ENCODE results near the gene SGPP2.
"Not testable (repeated sequence)": the region's sequence is repeated elsewhere in the genome, so short reads cannot be mapped to it uniquely, and the experiment has no call there.

The SGPP2 gene

DNA sequence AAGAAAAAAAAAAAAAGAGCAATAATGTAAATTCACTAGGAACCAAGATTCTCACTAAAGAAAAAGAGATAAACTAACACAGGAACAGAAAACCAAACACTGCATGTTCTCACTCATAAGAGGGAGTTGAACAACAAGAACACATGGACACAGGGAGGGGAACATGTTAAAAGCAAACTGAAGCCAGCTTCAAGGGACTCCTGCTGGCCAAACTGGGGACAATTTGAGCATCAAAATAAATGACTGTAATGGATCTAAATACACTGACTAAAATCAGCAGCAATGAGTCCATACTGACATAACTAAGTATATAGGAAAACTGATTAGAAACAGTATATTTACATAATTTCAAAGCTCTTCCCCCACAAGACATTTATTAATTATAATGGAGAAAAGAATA lies 158.6 kb downstream of the SGPP2 start:
- no peak for DNase-seq

DNA sequence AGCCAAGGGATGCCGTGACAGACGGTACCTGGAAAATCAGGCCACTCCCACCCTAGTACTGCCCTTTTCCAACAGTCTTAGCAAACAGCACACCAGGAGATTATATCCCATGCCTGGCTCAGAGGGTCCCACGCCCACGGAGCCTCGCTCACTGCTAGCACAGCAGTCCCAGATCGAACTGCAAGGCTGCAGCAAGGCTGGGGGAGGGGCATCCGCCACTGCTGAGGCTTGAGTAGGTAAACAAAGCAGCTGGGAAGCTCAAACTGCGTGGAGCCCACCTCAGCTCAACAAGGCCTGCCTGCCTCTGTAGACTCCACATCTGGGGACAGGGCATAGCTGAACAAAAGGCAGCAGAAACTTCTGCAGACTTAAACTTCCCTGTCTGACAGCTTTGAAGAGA lies 160.2 kb downstream of the SGPP2 start:
- DNase-seq, result not testable (repeated sequence)

DNA sequence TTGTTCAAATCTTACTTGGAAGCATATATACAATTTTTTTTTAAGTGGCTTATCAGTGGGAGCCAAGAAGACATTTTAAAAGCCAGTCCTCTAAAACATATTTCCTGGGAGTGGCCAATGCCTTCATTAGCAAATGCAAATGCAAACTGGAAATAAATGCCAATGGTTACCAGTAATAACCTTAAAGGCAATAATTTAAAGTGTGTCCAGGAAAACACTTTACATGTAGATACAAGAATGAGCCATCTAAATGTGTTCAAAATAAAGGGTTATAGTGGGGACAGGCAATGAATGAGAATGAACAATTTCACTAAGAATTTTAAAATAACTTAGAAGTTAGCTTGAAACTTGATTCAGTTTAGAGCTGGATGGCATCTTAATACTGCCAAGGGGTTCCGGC lies 167.3 kb downstream of the SGPP2 start:
- DNase-seq, result no peak

DNA sequence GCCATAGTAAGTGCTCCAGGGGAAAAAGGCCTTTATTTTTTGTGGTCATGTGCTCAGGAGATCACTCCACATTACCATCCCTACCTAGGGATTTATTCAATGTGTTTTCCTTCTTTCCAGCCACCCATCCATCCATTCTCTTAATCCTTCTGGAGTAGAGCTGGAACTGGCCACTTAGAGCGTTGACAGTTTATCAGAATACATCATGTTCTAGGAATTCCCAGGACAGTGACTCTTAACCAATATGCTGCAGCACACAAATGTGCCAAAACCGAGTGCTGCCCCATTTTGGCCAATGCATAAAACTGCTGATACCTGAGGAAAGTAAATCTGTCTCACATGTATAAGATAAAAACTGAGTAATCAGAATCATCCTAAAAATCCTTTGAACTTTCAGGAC lies 167.8 kb downstream of the SGPP2 start:
- DNase-seq, result no peak

DNA sequence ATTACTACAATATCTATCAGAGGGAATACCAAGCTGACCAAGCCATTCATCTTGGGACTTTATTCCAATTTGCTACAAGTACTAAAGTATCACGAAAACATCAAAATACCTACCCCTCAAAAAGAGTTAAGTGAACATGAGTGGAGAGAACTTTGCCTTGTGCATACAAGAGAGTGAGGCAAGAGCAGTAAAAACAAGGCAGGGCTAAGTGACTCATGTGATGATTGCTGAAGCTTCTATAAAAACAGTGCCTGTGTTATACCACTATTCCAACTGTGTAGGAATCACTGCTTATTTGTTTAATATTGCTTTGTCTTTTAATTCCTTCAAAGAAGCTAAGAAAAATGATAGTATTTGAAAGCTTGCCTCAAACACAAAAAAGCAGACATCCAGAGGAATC lies 170.3 kb downstream of the SGPP2 start:
- DNase-seq, result no peak

DNA sequence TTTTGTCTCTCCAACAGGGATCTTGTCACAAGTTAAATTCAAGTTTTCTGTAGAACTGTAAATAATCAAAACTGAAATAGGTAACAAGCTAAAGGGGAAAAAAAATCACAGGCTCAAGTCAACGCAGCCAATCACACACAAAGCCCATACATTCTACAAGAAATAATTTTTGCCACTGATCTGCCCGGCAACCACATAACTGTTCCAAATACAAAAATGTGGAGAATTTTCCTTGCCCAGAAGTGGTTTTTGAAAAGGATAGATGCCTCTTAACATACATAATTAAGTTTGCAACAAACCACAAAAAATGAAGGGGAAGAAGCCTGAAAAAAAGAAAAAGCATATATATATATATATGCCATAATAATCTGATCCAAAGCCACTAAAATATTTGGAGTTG lies 171.2 kb downstream of the SGPP2 start:
- DNase-seq, result no peak

DNA sequence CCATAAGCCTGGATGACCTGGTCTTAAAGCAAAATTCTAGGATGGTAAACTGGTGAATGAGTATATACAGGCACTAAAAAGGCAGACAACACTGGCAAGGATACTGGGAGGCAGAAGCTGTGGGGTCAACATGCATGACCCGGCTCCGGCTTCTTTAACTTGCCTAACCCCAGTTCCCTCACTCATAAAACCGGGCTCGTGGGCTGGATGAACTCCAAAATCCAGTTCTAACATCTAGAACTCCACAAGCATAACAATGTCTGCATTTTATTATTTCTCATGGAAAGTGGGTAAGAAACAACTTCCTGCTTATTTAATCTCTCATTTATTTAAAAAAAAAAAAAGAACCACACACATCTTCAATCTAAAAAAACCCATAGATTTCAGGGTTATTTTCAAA lies 174.3 kb downstream of the SGPP2 start:
- no peak for DNase-seq

DNA sequence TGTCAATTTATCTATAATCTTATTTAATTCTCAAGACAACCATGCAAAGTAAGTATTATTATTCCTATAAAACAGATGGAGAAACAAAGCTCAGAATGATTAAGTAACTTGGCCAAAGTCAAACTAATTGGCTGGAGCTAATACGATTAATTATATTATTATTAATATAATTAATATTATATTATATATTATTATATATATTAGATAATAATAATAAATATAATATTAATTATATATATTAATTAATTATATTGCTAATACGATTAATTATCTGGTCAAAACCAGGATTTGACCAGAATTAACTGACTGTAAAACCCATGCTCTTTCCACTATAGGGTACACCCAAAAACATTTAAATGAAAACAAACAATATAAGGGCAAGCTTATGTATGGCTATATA lies 179.2 kb downstream of the SGPP2 start:
- DNase-seq, result no peak

DNA sequence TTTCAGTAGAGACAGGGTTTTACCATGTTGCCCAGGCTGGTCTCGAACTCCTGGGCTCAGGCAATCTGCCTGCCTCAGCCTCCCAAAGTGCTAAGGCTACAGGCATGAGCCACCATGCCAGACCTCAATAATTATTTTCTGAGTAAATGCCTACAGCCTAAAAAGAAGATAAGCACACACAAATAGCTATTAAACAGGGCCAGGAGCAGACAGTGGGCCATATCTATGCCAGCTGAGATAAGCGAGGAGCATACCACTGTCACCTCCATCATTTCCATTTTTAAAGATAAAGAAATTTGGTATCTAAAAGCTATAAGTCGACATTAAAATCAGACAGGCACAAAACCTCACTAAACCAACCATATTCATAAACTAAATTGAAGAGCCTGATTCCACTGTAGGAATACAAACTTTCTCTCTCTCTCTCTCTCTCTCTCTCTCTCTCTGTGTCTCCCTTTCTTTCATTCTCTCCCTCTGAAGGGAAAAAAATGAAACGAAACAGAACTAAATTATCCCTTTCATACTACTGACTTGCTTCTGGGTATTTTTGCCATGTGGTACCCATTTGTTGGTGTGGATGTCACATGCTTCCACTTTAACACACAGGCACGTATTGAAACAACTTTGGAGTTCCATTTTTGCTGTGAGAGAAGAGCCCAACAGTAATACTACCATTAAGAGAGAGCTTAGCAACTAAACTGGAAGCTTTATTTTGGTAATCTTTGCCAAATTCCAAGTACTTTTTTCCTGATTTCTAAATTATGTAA lies 180.6 kb downstream of the SGPP2 start:
- no peak for DNase-seq

DNA sequence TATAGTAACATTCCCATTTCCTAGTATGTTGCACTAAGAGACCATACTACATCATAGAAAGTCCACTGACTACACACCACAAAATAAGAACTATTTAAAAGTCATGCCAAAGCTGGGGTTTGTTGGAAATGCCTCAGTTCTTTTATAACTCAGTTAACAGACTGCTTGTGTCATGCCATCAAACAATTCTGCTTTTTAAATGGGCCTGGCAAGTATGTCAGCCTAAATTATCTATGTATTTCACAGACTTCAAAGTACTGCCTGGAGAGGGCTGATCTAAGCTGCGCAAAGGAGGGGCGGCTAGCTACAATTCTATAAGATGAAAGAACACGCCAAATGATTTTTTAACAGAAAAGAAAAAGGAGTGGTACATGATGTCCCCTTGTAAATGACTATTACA lies 182.0 kb downstream of the SGPP2 start:
- DNase-seq, result no peak

DNA sequence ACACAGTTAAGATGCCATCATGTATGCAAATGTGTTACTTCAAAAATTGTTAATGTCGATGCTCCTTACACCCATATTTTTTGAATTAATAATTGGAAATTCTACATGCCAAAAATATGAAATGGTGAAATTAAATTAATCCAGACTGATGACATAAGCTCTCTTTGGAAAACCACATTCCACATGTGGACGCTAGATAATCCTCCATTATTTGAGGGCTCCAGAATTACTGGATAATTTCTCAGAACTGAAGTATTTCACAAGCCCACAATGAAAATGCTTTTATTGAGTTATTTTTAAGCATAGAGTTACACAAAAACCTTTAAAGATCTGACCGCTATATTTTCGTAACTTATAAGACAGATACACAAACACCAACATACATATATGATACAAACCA lies 183.7 kb downstream of the SGPP2 start:
- DNase-seq, result no peak

DNA sequence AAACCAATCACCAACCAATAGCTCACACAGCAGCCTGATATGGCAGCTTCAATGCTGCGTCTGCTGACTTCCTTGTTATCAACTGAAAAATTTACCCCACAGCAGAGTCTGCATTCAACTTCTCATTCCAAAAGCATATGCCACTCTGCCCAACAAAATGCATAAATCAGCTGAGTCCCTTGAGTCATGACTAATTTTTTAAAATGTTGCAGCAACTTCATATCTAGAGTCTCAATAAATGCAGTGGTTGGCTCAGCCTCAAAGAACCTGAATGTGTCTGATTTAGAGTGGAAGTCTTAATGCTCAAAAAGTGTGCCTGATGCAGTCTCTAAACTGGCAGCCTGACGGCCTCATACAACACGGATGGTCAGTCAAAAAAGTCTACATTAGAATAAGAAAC lies 185.0 kb downstream of the SGPP2 start:
- DNase-seq, result peak; percentile 51
